ENCODE measurements around the gene PSTPIP2. TPM values are rescaled to one million over a fixed set of nuclear protein-coding genes. Genes with fewer than 3 reads are reported as not detected.

The PSTPIP2 gene
- total and polyA plus RNA-seq, 2 of the 13 experiments (the other 11 are each of a cell fraction or from before 2014, with no cell fraction given), result 0.25 to 0.27 TPM

- TF ChIP-seq ZSCAN25 (CRISPR knock-in tag; IDR thresholded peaks at IDR 0.05) (no peak), HDAC6 (IDR thresholded peaks at IDR 0.05; ENCODE audit: low read depth, low read length) (no peak), ZBTB21 (CRISPR knock-in tag; IDR thresholded peaks at IDR 0.05) (no peak), THYN1 (CRISPR knock-in tag; IDR thresholded peaks at IDR 0.05; ENCODE audit: borderline replicate concordance, low read depth) (no peak), MED1 (CRISPR knock-in tag; IDR thresholded peaks at IDR 0.05) (no peak), PITX1 (CRISPR knock-in tag; IDR thresholded peaks at IDR 0.05) (no peak), DZIP1 (CRISPR knock-in tag; IDR thresholded peaks at IDR 0.05) (no peak), MTERF4 (CRISPR knock-in tag; IDR thresholded peaks at IDR 0.05) (no peak), ZNF883 (CRISPR knock-in tag; IDR thresholded peaks at IDR 0.05; ENCODE audit: not compliant biosample characterization) (no peak), BATF2 (CRISPR knock-in tag; IDR thresholded peaks at IDR 0.05) (no peak), ZSCAN9 (CRISPR knock-in tag; IDR thresholded peaks at IDR 0.05; ENCODE audit: borderline replicate concordance) (no peak), NRL (CRISPR knock-in tag; IDR thresholded peaks at IDR 0.05; ENCODE audit: borderline replicate concordance) (no peak), ZNF761 (CRISPR knock-in tag; conservative IDR thresholded peaks at IDR 0.05) (no peak)
Measured at GRCh38 chr18:46070815-46071652, 1.0 kb downstream of the PSTPIP2 start (continued).

Data from HepG2 (cell line).